ENCODE results near the gene IL1RAPL1. TPM values are rescaled to one million over a fixed set of nuclear protein-coding genes. Genes with fewer than 3 reads are reported as not detected.

IL1RAPL1 gene
- total and polyA plus RNA-seq, 9 of the 15 experiments (the other 6 are each of a cell fraction or from before 2014, with no cell fraction given) = 0.04 to 0.07 (median 0.04) TPM; not detected in 6

GRCh38 chrX:29138003-29138402 is 550.8 kb downstream of the IL1RAPL1 start:
- DNase-seq (ENCODE audit: extremely low read depth in 1 of 4, low spot score in 3 of 4) (no peak), ATAC-seq (no peak), FAIRE-seq (no peak)
- Histone ChIP-seq H4K20me1 (replicated peaks; ENCODE audit: control insufficient read depth, insufficient read depth, low read length) (no peaks in the 10 kb centered on the region), H3K9me3 (replicated peaks; ENCODE audit: control insufficient read depth, insufficient read depth, low read depth, low read length) (no peaks in the 10 kb centered on the region), H3K4me1 (replicated peaks in 1 of 2; ENCODE audit: control insufficient read depth in 2 of 2, insufficient read depth in 2 of 2, low read length in 2 of 2) (no peaks in the 10 kb centered on the region), H3K9me1 (ENCODE audit: control insufficient read depth, insufficient read depth, low read length) (no peaks in the 10 kb centered on the region), H3K27ac (ENCODE audit: extremely low read depth, low read depth, low read length) (no peak overlapping the region), H3K4me3 (no peak overlapping the region), H3K9ac (ENCODE audit: insufficient read depth in 1 of 2, low read depth in 2 of 2, low read length in 2 of 2) (no peak overlapping the region), H3K79me2 (ENCODE audit: control insufficient read depth, insufficient read depth, low read length) (no peaks in the 10 kb centered on the region), H3K4me2 (ENCODE audit: insufficient read depth, low read length) (no peak overlapping the region), H3K36me3 (ENCODE audit: control insufficient read depth, insufficient read depth, low read length) (no peaks in the 10 kb centered on the region), H3K27me3 (ENCODE audit: control insufficient read depth in 2 of 2, insufficient read depth in 2 of 2, low read length in 2 of 2) (no peaks in the 10 kb centered on the region), H2AFZ (ENCODE audit: low read depth, low read length) (no peak overlapping the region)
- POLR2A ChIA-PET = no interaction called here
- 0% methylated on average over 2 of the region's 2 CpGs for WGBS (ENCODE audit: insufficient coverage, low coverage, missing lambda C conversion rate)
- CTCF ChIA-PET (ENCODE audit: low intra/inter-chr PET ratio) = no interaction called here
- intact Hi-C loops (cut with micrococcal nuclease) = no loop called here
- TF ChIP-seq TCF15 (CRISPR knock-in tag; IDR thresholded peaks at IDR 0.05) (no peak), MAFG (tag; conservative IDR thresholded peaks at IDR 0.05) (0 out of 2 replicates have a peak, but pooled peaks have one; percentile 7), GABPB2 (CRISPR knock-in tag; conservative IDR thresholded peaks at IDR 0.05) (no peak), ZNF316 (IDR thresholded peaks at IDR 0.05) (peak; percentile 23; the same call in 1 of the 2 replicates)
- in situ Hi-C loops (cut with MboI) = no loop called here
- no TSS peak for BruUV-seq (replicated peaks)

GRCh38 chrX:29143356-29143755 is 556.1 kb downstream of the IL1RAPL1 start:
- in situ Hi-C loops (cut with MboI) = no loop called here
- Histone ChIP-seq H2AFZ (ENCODE audit: low read depth, low read length) (no peak overlapping the region), H3K27ac (ENCODE audit: extremely low read depth, low read depth, low read length) (no peak overlapping the region), H3K4me1 (replicated peaks in 1 of 2; ENCODE audit: control insufficient read depth in 2 of 2, insufficient read depth in 2 of 2, low read length in 2 of 2) (no peaks in the 10 kb centered on the region), H3K79me2 (ENCODE audit: control insufficient read depth, insufficient read depth, low read length) (no peaks in the 10 kb centered on the region), H3K9ac (ENCODE audit: insufficient read depth in 1 of 2, low read depth in 2 of 2, low read length in 2 of 2) (no peak overlapping the region), H4K20me1 (replicated peaks; ENCODE audit: control insufficient read depth, insufficient read depth, low read length) (no peaks in the 10 kb centered on the region), H3K27me3 (ENCODE audit: control insufficient read depth in 2 of 2, insufficient read depth in 2 of 2, low read length in 2 of 2) (no peaks in the 10 kb centered on the region), H3K4me3 (no peak overlapping the region), H3K4me2 (ENCODE audit: insufficient read depth, low read length) (no peak overlapping the region), H3K9me1 (ENCODE audit: control insufficient read depth, insufficient read depth, low read length) (no peaks in the 10 kb centered on the region), H3K36me3 (ENCODE audit: control insufficient read depth, insufficient read depth, low read length) (no peaks in the 10 kb centered on the region), H3K9me3 (replicated peaks; ENCODE audit: control insufficient read depth, insufficient read depth, low read depth, low read length) (no peaks in the 10 kb centered on the region)
- CTCF ChIA-PET (ENCODE audit: low intra/inter-chr PET ratio) = no interaction called here
- BruUV-seq (replicated peaks) = no TSS peak
- intact Hi-C loops (cut with micrococcal nuclease) = no loop called here
- POLR2A ChIA-PET = no interaction called here
- FAIRE-seq (no peak), DNase-seq (ENCODE audit: extremely low read depth in 1 of 4, low spot score in 3 of 4) (no peak), ATAC-seq (no peak)
- 3% methylated on average over 4 of the region's 5 CpGs for WGBS (ENCODE audit: insufficient coverage, low coverage, missing lambda C conversion rate)
- no peak for TF ChIP-seq TFAP4 (CRISPR knock-in tag; IDR thresholded peaks at IDR 0.05; ENCODE audit: borderline replicate concordance)
- TF ChIP-seq STAT5B (CRISPR knock-in tag; IDR thresholded peaks at IDR 0.05) = no peak
- no peak for TF ChIP-seq U2AF2 (optimal IDR thresholded peaks at IDR 0.05; ENCODE audit: low read depth, low read length)
- no peak for TF ChIP-seq HMG20A (CRISPR knock-in tag; conservative IDR thresholded peaks at IDR 0.05)
- TF ChIP-seq THRA (IDR thresholded peaks at IDR 0.05) = no peak
- TF ChIP-seq FOXJ3 (CRISPR knock-in tag; IDR thresholded peaks at IDR 0.05) = no peak
- no peak for TF ChIP-seq ZNF280B (CRISPR knock-in tag; IDR thresholded peaks at IDR 0.05)
- no peak for TF ChIP-seq FIP1L1 (IDR thresholded peaks at IDR 0.05; ENCODE audit: low read depth, low read length, poor library complexity, severe bottlenecking)

Data from K562 (cell line).